CD4-positive, CD25-positive, alpha-beta regulatory T cell (primary cell): ENCODE data around the gene WDR11. TPM values are rescaled to one million over a fixed set of nuclear protein-coding genes. Genes with fewer than 3 reads are reported as not detected.

Experiments used
- ATAC-seq, 2 donors: fragments of 150-1000 bp; cut with Tn5 transposase; one replicate each; pipeline ENCODE4 v1.10.0; 2021; ENCODE audit warnings: low read depth in 2 of 2, moderate number of reproducible peaks in 2 of 2, moderate library complexity in 1 of 2
- DNase-seq, 3 donors: peaks; one replicate each; pipeline versions ENCODE4 v3.0.0 to v3.0.0-alpha.2; 2012 to 2022; ENCODE audit warnings: mixed read lengths in 1 of 3
- H3K27ac ChIP-seq: one replicate; pipeline ENCODE4 v1.7.0; 2013; ENCODE audit warnings: mild to moderate bottlenecking, low read length; ENCODE audit not compliant: insufficient read depth, poor library complexity, severe bottlenecking
- H3K27me3 ChIP-seq: one replicate; pipeline ENCODE4 v1.7.0; 2013; ENCODE audit warnings: low read length; ENCODE audit not compliant: control insufficient read depth, insufficient read depth
- H3K36me3 ChIP-seq: one replicate; pipeline ENCODE4 v1.7.0; 2013; ENCODE audit warnings: mild to moderate bottlenecking, low read length, moderate library complexity; ENCODE audit not compliant: control insufficient read depth, insufficient read depth
- H3K4me1 ChIP-seq: 2 replicates; pipeline ENCODE4 v1.7.0; 2013; ENCODE audit warnings: mild to moderate bottlenecking, low read length; ENCODE audit not compliant: insufficient read depth, control insufficient read depth, poor library complexity, severe bottlenecking
- H3K4me3 ChIP-seq: one replicate; pipeline ENCODE4 v1.7.0; 2013; ENCODE audit warnings: low read depth, mild to moderate bottlenecking, low read length, moderate library complexity
- H3K9me3 ChIP-seq, 2 experiments: 1 replicate in 1 of 2; 2 replicates in 1 of 2; pipeline ENCODE4 v1.7.0; 2013; ENCODE audit warnings: low read length in 2 of 2, mild to moderate bottlenecking in 1 of 2, moderate library complexity in 1 of 2; ENCODE audit not compliant: control insufficient read depth in 2 of 2
- H3K27ac Mint-ChIP-seq, 3 donors: one replicate each; pipeline ENCODE4 v1.8.0; 2020 to 2022; ENCODE audit warnings: mild to moderate bottlenecking in 3 of 3, mixed read lengths in 3 of 3, moderate library complexity in 2 of 3
- H3K27me3 Mint-ChIP-seq: one replicate; pipeline ENCODE4 v1.8.0; 2022; ENCODE audit warnings: mild to moderate bottlenecking, mixed read lengths
- H3K36me3 Mint-ChIP-seq: one replicate; pipeline ENCODE4 v1.8.0; 2020; ENCODE audit warnings: mixed read lengths
- H3K4me1 Mint-ChIP-seq, 4 donors: one replicate each; pipeline ENCODE4 v1.8.0; 2020 to 2022; ENCODE audit warnings: mixed read lengths in 4 of 4, mild to moderate bottlenecking in 1 of 4
- H3K4me3 Mint-ChIP-seq, 4 donors: one replicate each; pipeline ENCODE4 v1.8.0; 2020 to 2022; ENCODE audit warnings: mild to moderate bottlenecking in 4 of 4, mixed read lengths in 4 of 4, moderate library complexity in 3 of 4
- H3K9me3 Mint-ChIP-seq, 7 donors: one replicate each; pipeline ENCODE4 v1.8.0; 2020 to 2022; ENCODE audit warnings: mixed read lengths in 7 of 7, mild to moderate bottlenecking in 3 of 7, moderate library complexity in 2 of 7
- polyA plus RNA-seq, 4 donors: library from polyadenylated mRNA; unstranded; fragments of 300-500 nt; fragmentation: Illumina TruSeq; gene quantifications; one replicate each; pipeline ENCODE4 v1.2.3, GENCODE V29; 2021
- total RNA-seq: library from RNA; stranded (reverse); gene quantifications from one replicate; pipeline ENCODE4 v1.2.3, GENCODE V29; 2022

Gene WDR11
- total and polyA plus RNA-seq, 5 donors from 2014 or later: 20.3 to 40.4 (median 21.9) TPM

- Histone ChIP-seq H3K9me3 (no peaks in the 10 kb centered on the region), H3K4me1 (no peaks in the 10 kb centered on the region), H3K27me3 (no peaks in the 10 kb centered on the region), H3K27ac (no peak overlapping the region), H3K4me3 (no peak overlapping the region), H3K36me3 (peaks cover 64% of the 10 kb centered on the region)
- no peak for DNase-seq
- no peak for ATAC-seq
- H3K36me3 Mint-ChIP-seq: peaks cover 40% of the 10 kb centered on the region
- peaks cover 0 to 11% (median under 1%) of the 10 kb centered on the region in 4 donors for H3K4me1 Mint-ChIP-seq
- peaks cover 0 to 3% (median 0%) of the 10 kb centered on the region in 7 donors for H3K9me3 Mint-ChIP-seq
- peak overlapping the region in 1 of 3 donors; percentile 26 for H3K27ac Mint-ChIP-seq
- H3K27me3 Mint-ChIP-seq: no peaks in the 10 kb centered on the region
- H3K4me3 Mint-ChIP-seq: no peak overlapping the region
Measured at GRCh38 chr10:120873741-120874140, 22.6 kb downstream of the WDR11 start.

GRCh38 chr10:120883071-120883470 is 31.9 kb downstream of the WDR11 start:
- no peaks in the 10 kb centered on the region for H3K27me3 Mint-ChIP-seq
- H3K27ac ChIP-seq: no peak overlapping the region
- H3K9me3 Mint-ChIP-seq: no peaks in the 10 kb centered on the region
- peaks cover 46% of the 10 kb centered on the region for H3K36me3 ChIP-seq
- no peak overlapping the region for H3K4me3 Mint-ChIP-seq
- H3K27me3 ChIP-seq: no peaks in the 10 kb centered on the region
- peaks cover 0 to 5% (median 0%) of the 10 kb centered on the region in 4 donors for H3K4me1 Mint-ChIP-seq
- no peak overlapping the region for H3K4me3 ChIP-seq
- ATAC-seq (no peak), DNase-seq (no peak)
- no peak overlapping the region for H3K27ac Mint-ChIP-seq
- H3K4me1 ChIP-seq: no peaks in the 10 kb centered on the region
- peaks cover 55% of the 10 kb centered on the region for H3K36me3 Mint-ChIP-seq
- H3K9me3 ChIP-seq: no peaks in the 10 kb centered on the region

- DNase-seq: no peak
- H3K9me3 ChIP-seq: no peaks in the 10 kb centered on the region
- H3K4me3 ChIP-seq: no peak overlapping the region
- H3K27ac ChIP-seq: no peak overlapping the region
- peaks cover 64% of the 10 kb centered on the region for H3K36me3 Mint-ChIP-seq
- no peaks in the 10 kb centered on the region for H3K27me3 ChIP-seq
- H3K36me3 ChIP-seq: peaks cover 59% of the 10 kb centered on the region
- no peak for ATAC-seq
- no peaks in the 10 kb centered on the region for H3K27me3 Mint-ChIP-seq
- H3K27ac Mint-ChIP-seq: no peak overlapping the region
- peaks cover 0 to 5% (median 0%) of the 10 kb centered on the region in 4 donors for H3K4me1 Mint-ChIP-seq
- H3K9me3 Mint-ChIP-seq: no peaks in the 10 kb centered on the region
- H3K4me1 ChIP-seq: no peaks in the 10 kb centered on the region
- no peak overlapping the region for H3K4me3 Mint-ChIP-seq
Measured at GRCh38 chr10:120887482-120887881, 36.3 kb downstream of the WDR11 start.

GRCh38 chr10:120891365-120891764 is 40.2 kb downstream of the WDR11 start:
- Mint-ChIP-seq H3K4me1 (peaks cover 0 to 15% (median 1%) of the 10 kb centered on the region in 4 donors), H3K4me3 (no peak overlapping the region), H3K9me3 (no peaks in the 10 kb centered on the region), H3K27me3 (no peaks in the 10 kb centered on the region), H3K36me3 (peaks cover 55% of the 10 kb centered on the region), H3K27ac (no peak overlapping the region)
- no peaks in the 10 kb centered on the region for H3K4me1 ChIP-seq
- ATAC-seq: no peak
- H3K36me3 ChIP-seq: peaks cover 59% of the 10 kb centered on the region
- H3K9me3 ChIP-seq: no peaks in the 10 kb centered on the region
- H3K4me3 ChIP-seq: no peak overlapping the region
- H3K27me3 ChIP-seq: no peaks in the 10 kb centered on the region
- H3K27ac ChIP-seq: no peak overlapping the region
- no peak for DNase-seq

GRCh38 chr10:120894556-120894955 is 43.4 kb downstream of the WDR11 start:
- H3K4me3 Mint-ChIP-seq: no peak overlapping the region
- peaks cover 4% of the 10 kb centered on the region for H3K4me1 ChIP-seq
- DNase-seq (no peak), ATAC-seq (no peak)
- peaks cover 5 to 18% (median 9%) of the 10 kb centered on the region in 4 donors for H3K4me1 Mint-ChIP-seq
- H3K36me3 ChIP-seq: peaks cover 41% of the 10 kb centered on the region
- H3K27me3 Mint-ChIP-seq: no peaks in the 10 kb centered on the region
- H3K27ac ChIP-seq: no peak overlapping the region
- H3K27ac Mint-ChIP-seq: no peak overlapping the region
- H3K9me3 ChIP-seq: no peaks in the 10 kb centered on the region
- H3K36me3 Mint-ChIP-seq: peaks cover 50% of the 10 kb centered on the region
- no peak overlapping the region for H3K4me3 ChIP-seq
- H3K27me3 ChIP-seq: no peaks in the 10 kb centered on the region
- H3K9me3 Mint-ChIP-seq: no peaks in the 10 kb centered on the region

GRCh38 chr10:120897343-120897742 is 46.2 kb downstream of the WDR11 start:
- Histone ChIP-seq H3K4me3 (no peak overlapping the region), H3K27me3 (no peaks in the 10 kb centered on the region), H3K36me3 (peaks cover 47% of the 10 kb centered on the region), H3K9me3 (no peaks in the 10 kb centered on the region), H3K27ac (no peak overlapping the region), H3K4me1 (peaks cover 4% of the 10 kb centered on the region)
- ATAC-seq (no peak), DNase-seq (peak in 1 of 3 donors; percentile 5)
- peaks cover 49% of the 10 kb centered on the region for H3K36me3 Mint-ChIP-seq
- no peaks in the 10 kb centered on the region for H3K27me3 Mint-ChIP-seq
- no peak overlapping the region for H3K4me3 Mint-ChIP-seq
- H3K9me3 Mint-ChIP-seq: no peaks in the 10 kb centered on the region
- peaks cover 5 to 18% (median 9%) of the 10 kb centered on the region in 4 donors for H3K4me1 Mint-ChIP-seq
- peak overlapping the region in 2 of 3 donors; percentile 29 to 36 for H3K27ac Mint-ChIP-seq

- ATAC-seq: no peak
- no peak overlapping the region for H3K27ac ChIP-seq
- H3K4me3 Mint-ChIP-seq: no peak overlapping the region
- peaks cover 0 to 2% of the 10 kb centered on the region in 2 experiments for H3K9me3 ChIP-seq
- no peak overlapping the region for H3K27ac Mint-ChIP-seq
- peaks cover 94% of the 10 kb centered on the region for H3K36me3 ChIP-seq
- DNase-seq: no peak
- no peaks in the 10 kb centered on the region for H3K27me3 Mint-ChIP-seq
- H3K4me1 ChIP-seq: no peaks in the 10 kb centered on the region
- H3K36me3 Mint-ChIP-seq: peaks cover 79% of the 10 kb centered on the region
- no peaks in the 10 kb centered on the region for H3K4me1 Mint-ChIP-seq
- H3K4me3 ChIP-seq: no peak overlapping the region
- H3K27me3 ChIP-seq: no peaks in the 10 kb centered on the region
- H3K9me3 Mint-ChIP-seq: peaks cover 0 to 13% (median 0%) of the 10 kb centered on the region in 7 donors
Measured at GRCh38 chr10:120905268-120905667, 54.1 kb downstream of the WDR11 start.

GRCh38 chr10:120917521-120918250 is 66.5 kb downstream of the WDR11 start:
- Histone ChIP-seq H3K9me3 (peaks cover 0 to 5% of the 10 kb centered on the region in 2 experiments), H3K36me3 (no peaks in the 10 kb centered on the region), H3K27me3 (no peaks in the 10 kb centered on the region), H3K4me1 (no peaks in the 10 kb centered on the region), H3K4me3 (no peak overlapping the region), H3K27ac (no peak overlapping the region)
- Mint-ChIP-seq H3K36me3 (no peaks in the 10 kb centered on the region), H3K27ac (no peak overlapping the region), H3K4me1 (no peaks in the 10 kb centered on the region), H3K4me3 (no peak overlapping the region), H3K27me3 (no peaks in the 10 kb centered on the region), H3K9me3 (peaks cover 0 to 11% (median 3%) of the 10 kb centered on the region in 7 donors)
- ATAC-seq (no peak), DNase-seq (no peak)
